CD4-positive, CD25-positive, alpha-beta regulatory T cell (primary cell): ENCODE measurements around the gene TNS1. TPM values are rescaled to one million over a fixed set of nuclear protein-coding genes. Genes with fewer than 3 reads are reported as not detected.

Source experiments
- ATAC-seq, 2 donors: fragments of 150-1000 bp; cut with Tn5 transposase; one replicate each; pipeline ENCODE4 v1.10.0; 2021; ENCODE audit warnings: low read depth in 2 of 2, moderate number of reproducible peaks in 2 of 2, moderate library complexity in 1 of 2
- DNase-seq, 3 donors: peaks; one replicate each; pipeline versions ENCODE4 v3.0.0 to v3.0.0-alpha.2; 2012 to 2022; ENCODE audit warnings: mixed read lengths in 1 of 3
- H3K27ac ChIP-seq: one replicate; pipeline ENCODE4 v1.7.0; 2013; ENCODE audit warnings: mild to moderate bottlenecking, low read length; ENCODE audit not compliant: insufficient read depth, poor library complexity, severe bottlenecking
- H3K27me3 ChIP-seq: one replicate; pipeline ENCODE4 v1.7.0; 2013; ENCODE audit warnings: low read length; ENCODE audit not compliant: control insufficient read depth, insufficient read depth
- H3K36me3 ChIP-seq: one replicate; pipeline ENCODE4 v1.7.0; 2013; ENCODE audit warnings: mild to moderate bottlenecking, low read length, moderate library complexity; ENCODE audit not compliant: control insufficient read depth, insufficient read depth
- H3K4me1 ChIP-seq: 2 replicates; pipeline ENCODE4 v1.7.0; 2013; ENCODE audit warnings: mild to moderate bottlenecking, low read length; ENCODE audit not compliant: insufficient read depth, control insufficient read depth, poor library complexity, severe bottlenecking
- H3K4me3 ChIP-seq: one replicate; pipeline ENCODE4 v1.7.0; 2013; ENCODE audit warnings: low read depth, mild to moderate bottlenecking, low read length, moderate library complexity
- H3K9me3 ChIP-seq, 2 experiments: 1 replicate in 1 of 2; 2 replicates in 1 of 2; pipeline ENCODE4 v1.7.0; 2013; ENCODE audit warnings: low read length in 2 of 2, mild to moderate bottlenecking in 1 of 2, moderate library complexity in 1 of 2; ENCODE audit not compliant: control insufficient read depth in 2 of 2
- H3K27ac Mint-ChIP-seq, 3 donors: one replicate each; pipeline ENCODE4 v1.8.0; 2020 to 2022; ENCODE audit warnings: mild to moderate bottlenecking in 3 of 3, mixed read lengths in 3 of 3, moderate library complexity in 2 of 3
- H3K27me3 Mint-ChIP-seq: one replicate; pipeline ENCODE4 v1.8.0; 2022; ENCODE audit warnings: mild to moderate bottlenecking, mixed read lengths
- H3K36me3 Mint-ChIP-seq: one replicate; pipeline ENCODE4 v1.8.0; 2020; ENCODE audit warnings: mixed read lengths
- H3K4me1 Mint-ChIP-seq, 4 donors: one replicate each; pipeline ENCODE4 v1.8.0; 2020 to 2022; ENCODE audit warnings: mixed read lengths in 4 of 4, mild to moderate bottlenecking in 1 of 4
- H3K4me3 Mint-ChIP-seq, 4 donors: one replicate each; pipeline ENCODE4 v1.8.0; 2020 to 2022; ENCODE audit warnings: mild to moderate bottlenecking in 4 of 4, mixed read lengths in 4 of 4, moderate library complexity in 3 of 4
- H3K9me3 Mint-ChIP-seq, 7 donors: one replicate each; pipeline ENCODE4 v1.8.0; 2020 to 2022; ENCODE audit warnings: mixed read lengths in 7 of 7, mild to moderate bottlenecking in 3 of 7, moderate library complexity in 2 of 7
- polyA plus RNA-seq, 4 donors: library from polyadenylated mRNA; unstranded; fragments of 300-500 nt; fragmentation: Illumina TruSeq; gene quantifications; one replicate each; pipeline ENCODE4 v1.2.3, GENCODE V29; 2021
- total RNA-seq: library from RNA; stranded (reverse); gene quantifications from one replicate; pipeline ENCODE4 v1.2.3, GENCODE V29; 2022

TNS1 gene
- total and polyA plus RNA-seq, 5 donors from 2014 or later: 0.49 TPM; not detected in 4

DNA sequence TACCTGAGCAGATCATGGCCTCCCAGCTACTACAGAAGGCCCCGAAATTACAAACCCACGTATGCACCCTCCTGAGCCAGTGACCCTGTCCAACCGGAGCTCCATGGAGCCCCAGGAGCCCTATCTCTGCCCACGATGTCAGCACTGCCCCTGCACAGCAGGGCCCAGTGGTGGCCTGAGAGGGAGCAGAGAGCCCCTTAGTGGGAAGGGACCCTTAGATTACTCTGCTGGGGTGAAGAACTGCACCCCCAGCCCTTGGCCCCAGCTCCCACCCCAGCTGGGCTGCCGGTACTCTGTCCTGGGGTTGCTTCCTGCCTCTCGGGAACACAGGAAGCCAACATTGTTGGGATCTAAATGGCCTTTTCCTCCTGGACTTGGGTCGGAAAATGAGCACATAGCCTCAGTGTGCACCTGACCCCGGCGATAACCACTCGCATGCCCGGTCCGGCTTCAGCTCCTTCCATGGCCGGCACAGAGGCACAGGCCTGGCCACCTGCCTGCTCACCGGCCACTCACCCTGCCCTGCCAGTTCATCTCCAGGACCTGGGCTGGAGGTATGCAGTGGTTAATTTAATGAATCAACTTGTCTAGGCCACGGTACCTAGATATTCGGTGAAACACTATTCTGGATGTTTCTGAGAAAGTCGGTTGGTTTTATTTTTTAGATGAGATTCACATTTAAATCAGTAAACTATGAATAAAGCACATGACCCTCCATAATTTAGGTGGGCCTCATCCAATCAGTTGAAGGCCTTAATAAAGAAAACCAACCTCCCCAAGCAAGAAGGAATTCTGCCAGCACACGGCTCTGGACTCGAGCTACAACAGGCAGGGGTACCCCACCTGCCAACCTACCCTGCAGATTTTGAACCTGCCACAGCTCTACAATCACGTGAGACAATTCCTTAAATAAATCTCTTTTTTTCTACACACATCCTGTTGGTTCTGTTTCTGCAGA lies 19.2 kb downstream of the TNS1 start:
- H3K4me3 Mint-ChIP-seq: no peak overlapping the region
- Histone ChIP-seq H3K27ac (no peak overlapping the region), H3K4me1 (no peaks in the 10 kb centered on the region), H3K9me3 (no peaks in the 10 kb centered on the region), H3K4me3 (no peak overlapping the region), H3K36me3 (no peaks in the 10 kb centered on the region), H3K27me3 (no peaks in the 10 kb centered on the region)
- ATAC-seq (no peak), DNase-seq (no peak)
- no peaks in the 10 kb centered on the region for H3K36me3 Mint-ChIP-seq
- H3K27me3 Mint-ChIP-seq: no peaks in the 10 kb centered on the region
- peaks cover 0 to 2% (median 0%) of the 10 kb centered on the region in 7 donors for H3K9me3 Mint-ChIP-seq
- no peak overlapping the region for H3K27ac Mint-ChIP-seq
- H3K4me1 Mint-ChIP-seq: peaks cover 0 to 2% (median 0%) of the 10 kb centered on the region in 4 donors

DNA sequence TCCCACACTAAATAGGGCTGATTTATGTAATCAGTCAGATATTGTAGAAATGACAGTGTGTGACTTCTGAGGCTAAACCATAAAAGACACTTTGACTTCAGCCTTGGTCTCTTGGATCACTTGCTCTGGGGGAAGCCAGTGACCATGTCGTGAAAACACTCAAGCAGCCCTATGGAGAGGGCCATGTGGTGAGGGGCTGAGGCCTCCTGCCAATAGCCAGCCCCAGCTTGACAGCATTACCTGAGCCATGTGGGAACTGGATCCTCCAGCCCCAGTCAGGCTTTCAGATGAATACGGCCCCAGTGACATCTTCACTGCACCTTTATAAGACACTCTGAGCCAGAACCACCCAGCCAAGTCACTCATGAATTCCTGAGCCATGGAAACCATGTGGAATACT lies 20.8 kb downstream of the TNS1 start:
- no peaks in the 10 kb centered on the region for H3K36me3 ChIP-seq

DNA sequence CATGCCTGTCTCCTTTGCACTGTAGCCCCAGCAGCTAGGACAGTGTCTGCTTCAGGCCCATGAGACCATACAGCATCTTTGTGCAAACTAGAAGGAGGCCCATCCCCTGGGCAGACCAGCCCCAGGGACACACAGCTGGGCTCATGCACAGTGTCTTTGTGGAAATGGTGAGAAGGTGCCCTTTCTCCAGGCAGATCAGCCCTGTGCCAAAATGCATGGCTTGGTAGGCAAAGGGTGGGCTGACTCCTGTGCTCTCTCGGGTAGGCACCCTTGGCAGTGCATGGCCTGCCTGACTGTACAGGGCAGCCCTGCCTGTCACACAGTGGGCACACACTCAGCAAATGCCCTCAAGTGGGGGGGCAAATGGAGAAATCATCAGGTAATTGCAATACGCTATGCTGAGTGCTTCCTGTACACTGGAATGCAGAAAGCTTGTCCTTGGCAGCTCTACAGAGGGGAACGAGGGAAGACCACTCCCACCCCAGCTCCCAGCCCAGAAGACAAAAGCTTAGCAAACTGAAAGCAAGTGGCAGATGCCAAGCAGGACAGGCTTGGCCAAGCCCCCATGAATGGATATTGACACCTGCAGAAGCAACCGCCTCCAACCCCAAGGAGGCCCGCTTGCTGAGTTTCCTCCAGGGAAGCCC lies 21.6 kb downstream of the TNS1 start:
- Mint-ChIP-seq H3K4me1 (peaks cover 0 to 2% (median 0%) of the 10 kb centered on the region in 4 donors), H3K27me3 (no peaks in the 10 kb centered on the region), H3K9me3 (no peaks in the 10 kb centered on the region), H3K36me3 (no peaks in the 10 kb centered on the region), H3K27ac (no peak overlapping the region), H3K4me3 (no peak overlapping the region)
- Histone ChIP-seq H3K36me3 (no peaks in the 10 kb centered on the region), H3K4me1 (no peaks in the 10 kb centered on the region), H3K4me3 (no peak overlapping the region), H3K27ac (no peak overlapping the region), H3K27me3 (no peaks in the 10 kb centered on the region), H3K9me3 (no peaks in the 10 kb centered on the region)
- no peak for DNase-seq
- no peak for ATAC-seq

More for the DNA sequence above, 20.8 kb downstream of the TNS1 start:
- H3K9me3 ChIP-seq: no peaks in the 10 kb centered on the region
- no peak overlapping the region for H3K4me3 ChIP-seq
- Mint-ChIP-seq H3K4me1 (peaks cover 0 to 2% (median 0%) of the 10 kb centered on the region in 4 donors), H3K9me3 (no peaks in the 10 kb centered on the region), H3K36me3 (no peaks in the 10 kb centered on the region), H3K27me3 (no peaks in the 10 kb centered on the region), H3K4me3 (no peak overlapping the region), H3K27ac (no peak overlapping the region)
- no peak for ATAC-seq
- no peak overlapping the region for H3K27ac ChIP-seq
- H3K4me1 ChIP-seq: no peaks in the 10 kb centered on the region
- H3K27me3 ChIP-seq: no peaks in the 10 kb centered on the region
- DNase-seq: no peak

DNA sequence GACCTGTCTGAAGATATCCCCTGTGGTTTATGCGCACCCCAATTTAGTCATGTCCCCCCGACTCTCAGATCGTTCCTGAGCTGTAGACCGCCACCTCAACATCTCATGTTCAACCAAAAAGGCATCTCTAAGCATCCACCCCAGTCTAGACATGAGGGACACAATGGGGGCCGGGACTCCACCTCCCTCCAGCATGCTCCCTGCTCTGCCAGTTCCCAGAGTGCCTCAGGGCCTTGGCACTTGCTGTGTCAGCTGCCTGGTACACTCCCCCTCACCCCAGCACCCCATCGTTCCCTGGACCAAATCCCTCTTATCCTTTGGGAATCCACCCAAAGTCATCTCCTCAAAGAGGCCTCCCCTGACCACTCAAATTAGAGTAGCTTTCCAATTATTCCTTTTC lies 22.2 kb downstream of the TNS1 start:
- Mint-ChIP-seq H3K4me1 (peaks cover 0 to 2% (median 0%) of the 10 kb centered on the region in 4 donors), H3K4me3 (no peak overlapping the region), H3K36me3 (no peaks in the 10 kb centered on the region), H3K27me3 (no peaks in the 10 kb centered on the region), H3K9me3 (no peaks in the 10 kb centered on the region), H3K27ac (no peak overlapping the region)
- Histone ChIP-seq H3K4me3 (no peak overlapping the region), H3K27ac (no peak overlapping the region), H3K27me3 (no peaks in the 10 kb centered on the region), H3K9me3 (no peaks in the 10 kb centered on the region), H3K36me3 (no peaks in the 10 kb centered on the region), H3K4me1 (no peaks in the 10 kb centered on the region)
- ATAC-seq (no peak), DNase-seq (no peak)

DNA sequence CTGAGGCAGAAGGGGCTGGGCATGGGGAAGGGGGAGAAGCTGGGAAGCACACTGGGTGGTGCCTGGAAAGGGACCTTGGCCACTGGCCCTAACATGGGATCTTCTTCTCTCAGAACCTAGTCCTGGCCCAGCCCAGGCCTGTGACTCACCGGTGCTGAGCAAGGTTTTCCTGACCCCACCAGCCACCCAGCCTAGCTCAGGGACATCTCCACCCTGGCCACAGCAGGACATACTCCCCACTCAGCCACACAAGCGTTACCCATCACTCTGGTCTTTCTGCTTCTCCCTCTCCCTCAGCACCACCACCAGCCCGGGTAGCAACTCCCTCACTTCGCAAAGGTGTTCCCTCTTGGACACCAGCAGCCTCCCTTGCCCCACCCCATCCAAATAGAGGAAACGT lies 22.8 kb downstream of the TNS1 start:
- Mint-ChIP-seq H3K4me3 (no peak overlapping the region), H3K27ac (no peak overlapping the region), H3K27me3 (no peaks in the 10 kb centered on the region), H3K36me3 (no peaks in the 10 kb centered on the region), H3K4me1 (peaks cover 0 to 2% (median 0%) of the 10 kb centered on the region in 4 donors), H3K9me3 (no peaks in the 10 kb centered on the region)
- Histone ChIP-seq H3K9me3 (no peaks in the 10 kb centered on the region), H3K4me1 (no peaks in the 10 kb centered on the region), H3K4me3 (no peak overlapping the region), H3K27me3 (no peaks in the 10 kb centered on the region), H3K27ac (no peak overlapping the region), H3K36me3 (no peaks in the 10 kb centered on the region)
- DNase-seq (no peak), ATAC-seq (no peak)

DNA sequence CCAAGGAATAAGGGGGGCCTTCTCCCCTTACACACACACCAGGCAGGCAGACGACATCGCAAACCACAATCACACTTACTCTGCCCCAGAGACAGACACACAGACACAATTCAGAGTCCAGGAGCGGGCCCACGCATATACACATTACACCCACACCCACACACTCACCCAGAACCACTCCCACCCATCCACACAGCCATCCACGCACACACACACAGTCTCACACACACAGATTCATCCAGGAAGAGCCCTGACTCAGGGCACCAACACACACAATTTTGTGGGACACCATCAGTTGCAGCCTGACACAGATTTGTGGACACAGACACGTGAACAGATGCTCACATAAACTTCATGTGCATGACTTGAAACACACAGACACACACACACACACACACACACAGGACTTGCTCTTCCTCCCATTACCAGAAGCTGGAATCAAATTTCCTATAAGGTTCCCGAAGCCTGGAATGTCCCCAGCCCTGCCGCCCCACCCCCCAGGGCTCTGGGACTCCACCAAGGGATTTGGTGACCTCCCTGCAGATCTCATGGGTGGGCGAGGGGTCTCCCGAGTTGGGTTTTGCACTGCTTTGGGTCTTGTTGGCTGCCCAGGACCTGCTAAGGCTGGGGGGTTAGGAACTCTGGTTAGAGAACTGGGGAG lies 23.5 kb downstream of the TNS1 start:
- Histone ChIP-seq H3K36me3 (no peaks in the 10 kb centered on the region), H3K9me3 (no peaks in the 10 kb centered on the region), H3K27me3 (no peaks in the 10 kb centered on the region), H3K27ac (no peak overlapping the region), H3K4me1 (no peaks in the 10 kb centered on the region), H3K4me3 (no peak overlapping the region)
- Mint-ChIP-seq H3K36me3 (no peaks in the 10 kb centered on the region), H3K27me3 (no peaks in the 10 kb centered on the region), H3K27ac (no peak overlapping the region), H3K4me3 (no peak overlapping the region), H3K4me1 (peaks cover 0 to 2% (median 0%) of the 10 kb centered on the region in 4 donors), H3K9me3 (no peaks in the 10 kb centered on the region)
- ATAC-seq (no peak), DNase-seq (no peak)

DNA sequence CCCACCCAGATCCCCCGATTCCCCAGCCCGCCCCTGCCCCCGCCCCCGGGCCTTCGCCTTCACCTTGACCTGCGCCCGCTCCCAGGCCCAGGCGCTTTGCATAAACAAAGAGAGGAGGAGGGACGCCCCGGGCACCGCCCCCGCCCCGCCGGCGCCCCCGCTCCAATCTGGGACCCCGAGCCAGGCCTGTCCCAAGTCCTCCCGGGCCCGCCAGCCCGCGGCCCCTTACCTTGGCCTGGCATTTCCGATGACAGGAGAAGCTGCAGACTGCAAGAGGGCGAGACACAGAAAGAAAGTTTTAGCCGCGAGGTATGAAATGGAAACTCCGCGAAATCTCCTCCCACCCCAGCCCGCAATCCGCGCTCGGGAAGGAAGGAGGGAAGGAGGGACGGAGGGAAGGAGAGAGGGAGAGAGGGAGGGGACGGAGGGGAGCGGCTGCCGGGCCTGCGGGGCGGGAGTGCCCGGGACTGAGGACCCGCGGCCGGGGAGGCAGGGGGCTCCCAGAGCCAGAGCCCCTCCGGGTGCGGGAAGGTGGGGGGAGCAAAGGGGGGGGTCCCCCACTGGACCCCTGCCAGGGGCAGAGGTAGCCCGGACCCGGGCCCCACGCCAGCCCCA lies 24.2 kb downstream of the TNS1 start:
- Histone ChIP-seq H3K36me3 (no peaks in the 10 kb centered on the region), H3K4me3 (no peak overlapping the region), H3K9me3 (no peaks in the 10 kb centered on the region), H3K4me1 (no peaks in the 10 kb centered on the region), H3K27me3 (no peaks in the 10 kb centered on the region), H3K27ac (no peak overlapping the region)
- Mint-ChIP-seq H3K9me3 (no peaks in the 10 kb centered on the region), H3K4me3 (no peak overlapping the region), H3K27ac (no peak overlapping the region), H3K27me3 (peaks cover 2% of the 10 kb centered on the region), H3K4me1 (peaks cover 0 to 2% (median 0%) of the 10 kb centered on the region in 4 donors), H3K36me3 (no peaks in the 10 kb centered on the region)
- DNase-seq (no peak), ATAC-seq (no peak)
